H9 (cell line): ENCODE results near the gene SEMA3G. TPM values are rescaled to one million over a fixed set of nuclear protein-coding genes. Genes with fewer than 3 reads are reported as not detected.

Source experiments
- DNase-seq: peaks from one replicate; pipeline ENCODE4 v3.0.0-alpha.2; 2017
- H2AFZ ChIP-seq: one replicate; pipeline ENCODE4 v1.6.1; 2013; ENCODE audit warnings: mild to moderate bottlenecking, low read length, control low read depth, moderate library complexity
- H2AK5ac ChIP-seq: 2 replicates; pipeline ENCODE4 v1.6.1; 2013; ENCODE audit warnings: low read length, control low read depth, mixed read lengths; ENCODE audit not compliant: insufficient read length
- H2BK120ac ChIP-seq: one replicate; pipeline ENCODE4 v1.6.1; 2013; ENCODE audit warnings: low read depth, mild to moderate bottlenecking, low read length, control low read depth, inconsistent platforms; ENCODE audit not compliant: poor library complexity, severe bottlenecking
- H2BK12ac ChIP-seq: 2 replicates; pipeline ENCODE4 v1.6.1; 2013; ENCODE audit warnings: low read length, control low read depth, mixed read lengths, low read depth; ENCODE audit not compliant: insufficient read length
- H2BK15ac ChIP-seq: 2 replicates; pipeline ENCODE4 v1.6.1; 2013; ENCODE audit warnings: low read depth, low read length, control low read depth
- H2BK20ac ChIP-seq: one replicate; pipeline ENCODE4 v1.6.1; 2013; ENCODE audit warnings: low read depth, mild to moderate bottlenecking, low read length, control low read depth, inconsistent platforms; ENCODE audit not compliant: poor library complexity, severe bottlenecking
- H2BK5ac ChIP-seq: 2 replicates; pipeline ENCODE4 v1.6.1; 2013; ENCODE audit warnings: low read length, control low read depth, mixed read lengths; ENCODE audit not compliant: insufficient read length
- H3K14ac ChIP-seq: 2 replicates; pipeline ENCODE4 v1.6.1; 2013; ENCODE audit warnings: low read length, control low read depth; ENCODE audit not compliant: insufficient read depth
- H3K18ac ChIP-seq: 2 replicates; pipeline ENCODE4 v1.6.1; 2013; ENCODE audit warnings: low read depth, mild to moderate bottlenecking, mixed read lengths, low read length, control low read depth; ENCODE audit not compliant: insufficient read length
- H3K23ac ChIP-seq: 2 replicates; pipeline ENCODE4 v1.6.1; 2013; ENCODE audit warnings: low read length, control low read depth, mixed read lengths, low read depth; ENCODE audit not compliant: insufficient read length
- H3K23me2 ChIP-seq: 2 replicates; pipeline ENCODE4 v1.6.1; 2013; ENCODE audit warnings: low read depth, mild to moderate bottlenecking, mixed read lengths, low read length, control low read depth; ENCODE audit not compliant: insufficient read length, poor library complexity, severe bottlenecking
- H3K27ac ChIP-seq: 2 replicates; pipeline ENCODE4 v1.5.1; 2013; ENCODE audit warnings: low read length, control low read depth, mixed read lengths, low read depth; ENCODE audit not compliant: insufficient read length
- H3K27me3 ChIP-seq: 2 replicates; pipeline ENCODE4 v1.6.1; 2013; ENCODE audit warnings: low read length, control low read depth, inconsistent platforms; ENCODE audit not compliant: insufficient read depth
- H3K4ac ChIP-seq: 2 replicates; pipeline ENCODE4 v1.6.1; 2013; ENCODE audit warnings: low read depth, mild to moderate bottlenecking, control low read depth, inconsistent platforms, low read length, moderate library complexity
- H3K4me1 ChIP-seq: 2 replicates; pipeline ENCODE4 v1.6.1; 2013; ENCODE audit warnings: low read length, control low read depth, inconsistent platforms; ENCODE audit not compliant: insufficient read depth
- H3K4me2 ChIP-seq: 2 replicates; pipeline ENCODE4 v1.6.1; 2013; ENCODE audit warnings: low read length, control low read depth, mixed read lengths; ENCODE audit not compliant: insufficient read length, insufficient read depth
- H3K56ac ChIP-seq: 2 replicates; pipeline ENCODE4 v1.6.1; 2013; ENCODE audit warnings: low read depth, mild to moderate bottlenecking, mixed read lengths, low read length, control low read depth; ENCODE audit not compliant: insufficient read length
- H3K79me1 ChIP-seq: 2 replicates; pipeline ENCODE4 v1.6.1; 2013; ENCODE audit warnings: low read depth, mild to moderate bottlenecking, moderate library complexity, low read length, control low read depth, inconsistent platforms; ENCODE audit not compliant: insufficient read depth, poor library complexity, severe bottlenecking
- H3K79me2 ChIP-seq: 2 replicates; pipeline ENCODE4 v1.6.1; 2013; ENCODE audit warnings: low read length, control low read depth, inconsistent platforms; ENCODE audit not compliant: insufficient read depth
- H3K9ac ChIP-seq: 2 replicates; pipeline ENCODE4 v1.6.1; 2013; ENCODE audit warnings: low read length, control low read depth, mixed read lengths; ENCODE audit not compliant: insufficient read length; ENCODE audit errors: extremely low read depth
- H3K9me3 ChIP-seq: one replicate; pipeline ENCODE4 v1.6.1; 2013; ENCODE audit warnings: low read depth, low read length, inconsistent platforms; ENCODE audit not compliant: control insufficient read depth
- H3T11ph ChIP-seq: one replicate; pipeline ENCODE4 v1.6.1; 2013; ENCODE audit warnings: mild to moderate bottlenecking, low read length, control low read depth, inconsistent platforms
- H4K20me1 ChIP-seq: one replicate; pipeline ENCODE4 v1.6.1; 2013; ENCODE audit not compliant: control insufficient read depth, insufficient read length, insufficient read depth
- H4K5ac ChIP-seq: 2 replicates; pipeline ENCODE4 v1.6.1; 2013; ENCODE audit warnings: low read depth, mild to moderate bottlenecking, mixed read lengths, low read length, control low read depth; ENCODE audit not compliant: insufficient read length
- H4K8ac ChIP-seq: replicated peaks from 2 replicates; pipeline ENCODE4 v1.6.1; 2013; ENCODE audit warnings: low read length, control low read depth, mixed read lengths, low read depth; ENCODE audit not compliant: insufficient read length
- H4K91ac ChIP-seq: 2 replicates; pipeline ENCODE4 v1.6.1; 2013; ENCODE audit warnings: low read depth, mild to moderate bottlenecking, moderate library complexity, mixed read lengths, low read length, control low read depth; ENCODE audit not compliant: insufficient read length
- H3K27ac Mint-ChIP-seq, 3 experiments: 2 replicates in 2 of 3; 3 replicates in 1 of 3; pipeline ENCODE4 v1.8.0; 2020 to 2021; ENCODE audit warnings: mixed read lengths in 3 of 3, mild to moderate bottlenecking in 1 of 3, moderate library complexity in 1 of 3
- H3K27me3 Mint-ChIP-seq: 2 replicates; pipeline ENCODE4 v1.8.0; 2021; ENCODE audit warnings: low read depth, mild to moderate bottlenecking, moderate library complexity, mixed read lengths
- H3K36me3 Mint-ChIP-seq, 3 experiments: 2 replicates in 2 of 3; 3 replicates in 1 of 3; pipeline ENCODE4 v1.8.0; 2020 to 2021; ENCODE audit warnings: low read depth in 3 of 3, mixed read lengths in 3 of 3; ENCODE audit not compliant: insufficient read depth in 1 of 3
- H3K4me1 Mint-ChIP-seq, 2 experiments: 2 replicates each; pipeline ENCODE4 v1.8.0; 2020; ENCODE audit warnings: mixed read lengths in 2 of 2
- H3K4me3 Mint-ChIP-seq, 2 experiments: 2 replicates in 1 of 2; 3 replicates in 1 of 2; pipeline ENCODE4 v1.8.0; 2020 to 2021; ENCODE audit warnings: mild to moderate bottlenecking in 2 of 2, mixed read lengths in 2 of 2, moderate library complexity in 1 of 2
- H3K9me3 Mint-ChIP-seq, 2 experiments: 2 replicates in 1 of 2; 3 replicates in 1 of 2; pipeline ENCODE4 v1.8.0; 2020; ENCODE audit warnings: mild to moderate bottlenecking in 2 of 2, mixed read lengths in 2 of 2, moderate library complexity in 1 of 2
- CTCF ChIP-seq: fragments of 200-600 bp; sonication (generic); conservative IDR thresholded peaks from 3 replicates; pipeline ENCODE4 v1.8.0; 2021; ENCODE audit warnings: antibody characterized with exemption, mild to moderate bottlenecking
- WGBS: extraction: QIAGEN DNeasy Blood & Tissue Kit; methylation state at CpG from one replicate; pipeline ENCODE4 v1.1.7; 2013; ENCODE audit warnings: missing lambda C conversion rate, low lambda C conversion rate, mixed read lengths; ENCODE audit not compliant: insufficient read length; ENCODE audit errors: extremely low coverage; 5-methylcytosine and 5-hydroxymethylcytosine counted together
- total RNA-seq: library from RNA; stranded (reverse); gene quantifications from 2 replicates; pipeline ENCODE4 v1.2.1, GENCODE V29; 2021

SEMA3G gene
- total RNA-seq, 1 experiment from 2014 or later, result 2.4 TPM

- TF ChIP-seq CTCF, result no peak
- Mint-ChIP-seq H3K4me3 (no peak overlapping the region), H3K27me3 (no peaks in the 10 kb centered on the region)
Observed at GRCh38 chr3:52404391-52404790, 40.5 kb downstream of the SEMA3G start.

More at GRCh38 chr3:52404391-52404790, 40.5 kb downstream of the SEMA3G start:
- Histone ChIP-seq H3T11ph (no peak overlapping the region), H4K91ac (no peak overlapping the region), H2BK12ac (no peak overlapping the region), H2AK5ac (no peak overlapping the region), H3K79me2 (peaks cover 2% of the 10 kb centered on the region; the same call in 1 of the 2 replicates), H4K8ac (no peak overlapping the region), H3K23me2 (peaks cover 5% of the 10 kb centered on the region), H3K4me1 (no peaks in the 10 kb centered on the region), H3K27ac (no peak overlapping the region), H3K4ac (no peak overlapping the region), H3K14ac (no peak overlapping the region), H3K79me1 (peaks cover 4% of the 10 kb centered on the region), H2BK5ac (no peak overlapping the region), H2AFZ (no peak overlapping the region), H4K20me1 (no peaks in the 10 kb centered on the region), H3K18ac (no peak overlapping the region), H3K27me3 (no peaks in the 10 kb centered on the region), H3K56ac (no peak overlapping the region), H3K9ac (no peak overlapping the region), H4K5ac (no peak overlapping the region), H2BK20ac (no peak overlapping the region), H3K23ac (no peak overlapping the region), H3K9me3 (no peaks in the 10 kb centered on the region), H2BK120ac (no peak overlapping the region), H3K4me2 (no peak overlapping the region), H2BK15ac (no peak overlapping the region)
- Mint-ChIP-seq H3K36me3 (peaks cover 38 to 77% (median 71%) of the 10 kb centered on the region in 3 experiments), H3K9me3 (no peaks in the 10 kb centered on the region), H3K27ac (no peak overlapping the region), H3K4me1 (peaks cover 8 to 9% of the 10 kb centered on the region in 2 experiments)
- WGBS, result no CpG with 5 or more reads among the region's 10 CpGs
- DNase-seq, result no peak
